Psoas muscle (tissue), 8 donors: ENCODE data around the gene EFHC1. TPM values are rescaled to one million over a fixed set of nuclear protein-coding genes. Genes with fewer than 3 reads are reported as not detected.

Experiments used
- ATAC-seq, 4 donors: fragments of 200-7000 bp; cut with Tn5 transposase; one replicate each; pipeline ENCODE4 v1.9.1; 2020; ENCODE audit warnings: moderate library complexity in 3 of 4, mild to moderate bottlenecking in 2 of 4
- DNase-seq, 2 donors: peaks; one replicate each; pipeline ENCODE4 v3.0.0-alpha.2; 2020
- H3K27ac ChIP-seq: fragments of 200-600 bp; one replicate; pipeline ENCODE4 v1.8.0; 2022
- H3K27me3 ChIP-seq, 3 donors: fragments of 200-600 bp in 1 of 3; one replicate each; pipeline versions ENCODE4 v1.6.1 to v1.8.0; 2013 to 2022; ENCODE audit warnings: low read length in 2 of 3, mild to moderate bottlenecking in 2 of 3, moderate library complexity in 1 of 3; ENCODE audit not compliant: insufficient read depth in 3 of 3
- H3K36me3 ChIP-seq, 2 donors: fragments of 200-600 bp in 1 of 2; one replicate each; pipeline versions ENCODE4 v1.6.1 to v1.8.0; 2013 to 2022; ENCODE audit warnings: low read depth in 1 of 2, mild to moderate bottlenecking in 1 of 2, moderate library complexity in 1 of 2; ENCODE audit not compliant: insufficient read depth in 1 of 2
- H3K4me1 ChIP-seq: fragments of 200-600 bp; one replicate; pipeline ENCODE4 v1.8.0; 2022
- H3K4me3 ChIP-seq: fragments of 200-600 bp; one replicate; pipeline ENCODE4 v1.8.0; 2022; ENCODE audit warnings: mild to moderate bottlenecking
- H3K9me3 ChIP-seq: fragments of 200-600 bp; one replicate; pipeline ENCODE4 v1.8.0; 2022
- CTCF ChIP-seq: fragments of 200-600 bp; IDR thresholded peaks from one replicate; pipeline ENCODE4 v1.8.0; 2022; ENCODE audit warnings: antibody characterized with exemption
- WGBS, 3 donors: extraction: QIAGEN DNeasy Blood & Tissue Kit; methylation state at CpG; one replicate each; pipeline versions ENCODE4 v1.1.6 to v1.1.7; 2013; 5-methylcytosine and 5-hydroxymethylcytosine counted together
- intact Hi-C, 2 donors: fragments of 100-400 bp; cut with DNase I; formaldehyde crosslinking; loops; one replicate each; pipeline versions ENCODE4 v1.11.0 to v1.14.2; 2022
- polyA plus RNA-seq, 3 donors: library from polyadenylated mRNA; stranded (reverse); fragments of 200-250 nt; gene quantifications; one replicate each; pipeline ENCODE4 v1.2.3, GENCODE V29; 2013
- total RNA-seq, 4 donors: library from RNA; stranded (reverse); fragmentation: NEBNext Ultra II Directional in 2 of 4; extraction: Animal tissue kit (Norgen Biotek cat#: 25700) in 2 of 4; gene quantifications; one replicate each; pipeline versions ENCODE4 v1.2.1 to v1.2.4, GENCODE V29; 2021 to 2023
- donor health status: healthy with polysubstance abuse.
- donor health status: DM: no; HTN: no; CAD: no; lungs with moderate emphysema.
- donor health status: Bipolar disorder and iron deficiency.
- donor health status: healthy.
- donor health status: DM: yes; HTN: yes; CAD: no.
- donor health status: DM: no; HTN: no; CAD: no.
- donor health status: DM: no; HTN: no; CAD: no.
- donor health status: DM: yes; HTN: yes; CAD: no.

The EFHC1 gene
- total and polyA plus RNA-seq, 7 donors: 1.5 to 3.9 (median 2.0) TPM

- no peak for TF ChIP-seq CTCF
- Histone ChIP-seq H3K27ac (no peak overlapping the region), H3K36me3 (no peaks in the 10 kb centered on the region), H3K9me3 (no peaks in the 10 kb centered on the region), H3K4me1 (peaks cover 35% of the 10 kb centered on the region), H3K27me3 (no peaks in the 10 kb centered on the region), H3K4me3 (no peak overlapping the region)
- 55 to 71% (median 57%) methylated on average over 3 of the region's 3 CpGs for whole genome bisulfite sequencing, 3 donors
- DNase-seq: peak in 1 of 2 donors; percentile 21
- intact Hi-C loops: no loop called here
- ATAC-seq: peak; percentile 42 to 79 (median 70)
Observed at GRCh38 chr6:52566853-52567279, 146.7 kb downstream of the EFHC1 start.

GRCh38 chr6:52568320-52568719 is 148.2 kb downstream of the EFHC1 start:
- no peak for ATAC-seq
- intact Hi-C loops: no loop called here
- Histone ChIP-seq H3K9me3 (no peaks in the 10 kb centered on the region), H3K4me1 (peaks cover 40% of the 10 kb centered on the region), H3K36me3 (no peaks in the 10 kb centered on the region), H3K4me3 (no peak overlapping the region), H3K27me3 (no peaks in the 10 kb centered on the region), H3K27ac (peak overlapping the region; percentile 30)
- TF ChIP-seq CTCF: no peak
- 80 to 82% (median 81%) methylated on average over 4 of the region's 4 CpGs for WGBS, 3 donors
- no peak for DNase-seq

GRCh38 chr6:52570291-52570700 is 150.2 kb downstream of the EFHC1 start:
- peaks cover 45% of the 10 kb centered on the region for H3K4me1 ChIP-seq
- 28 to 35% (median 29%) methylated on average over 8 of the region's 8 CpGs for WGBS, 3 donors
- intact Hi-C loops: loop anchor here (5.0 to 10.0 kb wide), 2 partner anchors 53 to 285 kb away; partner anchors contain the start of gene MCM3 (in 1 of the 2)

GRCh38 chr6:52571099-52571755 is 151.1 kb downstream of the EFHC1 start:
- DNase-seq: no peak
- Histone ChIP-seq H3K27ac (no peak overlapping the region), H3K9me3 (no peaks in the 10 kb centered on the region), H3K36me3 (no peaks in the 10 kb centered on the region), H3K4me3 (no peak overlapping the region), H3K27me3 (no peaks in the 10 kb centered on the region), H3K4me1 (peaks cover 45% of the 10 kb centered on the region)
- no peak for TF ChIP-seq CTCF
- intact Hi-C loops: loop anchor here (5.0 to 10.0 kb wide), 2 partner anchors 54 to 286 kb away; partner anchors contain the start of gene MCM3 (in 1 of the 2)
- ATAC-seq: no peak
- 50 to 61% (median 54%) methylated on average over 10 of the region's 10 CpGs for WGBS, 3 donors

More at GRCh38 chr6:52570291-52570700, 150.2 kb downstream of the EFHC1 start:
- ATAC-seq (peak in 1 of 4 donors; percentile 38), DNase-seq (peak in 1 of 2 donors; percentile 42)
- Histone ChIP-seq H3K4me3 (no peak overlapping the region), H3K9me3 (no peaks in the 10 kb centered on the region), H3K27me3 (no peaks in the 10 kb centered on the region), H3K36me3 (no peaks in the 10 kb centered on the region), H3K27ac (no peak overlapping the region)
- TF ChIP-seq CTCF: no peak
